HG03139 (cell line): ENCODE results near the gene C5.
"Not testable (repeated sequence)": the region's sequence is repeated elsewhere in the genome, so short reads cannot be mapped to it uniquely, and the experiment has no call there.

Experiments
- ATAC-seq: cut with Tn5 transposase; IDR thresholded peaks from one replicate; pipeline ENCODE4 v1.9.1; 2021; ENCODE audit not compliant: unreplicated experiment

Gene C5

GRCh38 chr9:121050128-121050988, at the start of gene C5:
Gene C5 (minus strand): TSS chr9:121050275. CDS start chr9:121050246, 29 bp downstream.
- no peak for ATAC-seq

- no peak for ATAC-seq
These were observed 48.6 kb upstream of the C5 start for GRCh38 chr9:121098567-121099198.

- ATAC-seq, result no peak
These were observed 45.0 kb upstream of the C5 start for GRCh38 chr9:121095057-121095456.

- not testable (repeated sequence) for ATAC-seq
These were observed 40.7 kb upstream of the C5 start for GRCh38 chr9:121090743-121091142.

GRCh38 chr9:121088576-121088975, 38.5 kb upstream of the C5 start:
- no peak for ATAC-seq

GRCh38 chr9:121085661-121086060, 35.6 kb upstream of the C5 start:
- ATAC-seq, result no peak

- no peak for ATAC-seq
These were observed 32.0 kb upstream of the C5 start for GRCh38 chr9:121082075-121082474.

GRCh38 chr9:121075251-121076036, 25.4 kb upstream of the C5 start:
- ATAC-seq, result peak; percentile 7

- peak; percentile 71 for ATAC-seq
These were observed 24.5 kb upstream of the C5 start, which contains the start of gene CNTRL for GRCh38 chr9:121074370-121075250. Gene CNTRL (plus strand): TSS chr9:121074955. CDS start chr9:121088327, 13,372 bp downstream.

GRCh38 chr9:121073038-121073437, 23.0 kb upstream of the C5 start:
- no peak for ATAC-seq

- ATAC-seq, result no peak
These were observed 21.8 kb upstream of the C5 start for GRCh38 chr9:121071756-121072421.

- no peak for ATAC-seq
These were observed 21.3 kb upstream of the C5 start for GRCh38 chr9:121071370-121071755.

GRCh38 chr9:121069396-121069795, 19.3 kb upstream of the C5 start:
- ATAC-seq, result no peak

GRCh38 chr9:121067640-121068039, 17.6 kb upstream of the C5 start:
- no peak for ATAC-seq

GRCh38 chr9:121066850-121067249, 16.8 kb upstream of the C5 start:
- ATAC-seq, result no peak

GRCh38 chr9:121059998-121060636, 10.0 kb upstream of the C5 start:
- no peak for ATAC-seq

- ATAC-seq, result no peak
These were observed 9.4 kb upstream of the C5 start for GRCh38 chr9:121059513-121059912.

- no peak for ATAC-seq
These were observed 7.7 kb upstream of the C5 start for GRCh38 chr9:121057821-121058220.

- no peak for ATAC-seq
These were observed 5.6 kb upstream of the C5 start for GRCh38 chr9:121055642-121056143.
